Tibial nerve (tissue), 4 donors: Measurements from ENCODE around the gene TOPAZ1.

Experiments
- CTCF ChIP-seq, 5 experiments: fragments of 200-600 bp in 3 of 5; fragments of 450-650 bp in 2 of 5; sonication (generic) in 3 of 5; IDR thresholded peaks; one replicate each; pipeline ENCODE4 v1.5.1; 2016 to 2019; ENCODE audit warnings: antibody characterized with exemption in 5 of 5, mild to moderate bottlenecking in 3 of 5, moderate library complexity in 2 of 5
- EP300 ChIP-seq, 2 donors: sonication (generic); formaldehyde crosslinking; IDR thresholded peaks; one replicate each; pipeline ENCODE4 v1.6.1; 2017; ENCODE audit warnings: antibody characterized with exemption in 2 of 2, mild to moderate bottlenecking in 1 of 2
- POLR2A ChIP-seq, 2 donors: fragments of 450-650 bp; IDR thresholded peaks; one replicate each; pipeline ENCODE4 v1.6.1; 2017; ENCODE audit warnings: antibody characterized with exemption in 2 of 2, mild to moderate bottlenecking in 2 of 2, moderate library complexity in 2 of 2

GRCh38 chr3:44284949-44285348 is 43.3 kb downstream of the TOPAZ1 start:
- no peak for TF ChIP-seq CTCF (IDR thresholded peaks at IDR 0.05)
- no peak for TF ChIP-seq POLR2A (IDR thresholded peaks at IDR 0.05)
- TF ChIP-seq EP300 (IDR thresholded peaks at IDR 0.05), result no peak
